Measurements from ENCODE around the gene DNM1.
"Not testable (repeated sequence)": the region's sequence is repeated elsewhere in the genome, so short reads cannot be mapped to it uniquely, and the experiment has no call there.

DNM1 gene

DNA sequence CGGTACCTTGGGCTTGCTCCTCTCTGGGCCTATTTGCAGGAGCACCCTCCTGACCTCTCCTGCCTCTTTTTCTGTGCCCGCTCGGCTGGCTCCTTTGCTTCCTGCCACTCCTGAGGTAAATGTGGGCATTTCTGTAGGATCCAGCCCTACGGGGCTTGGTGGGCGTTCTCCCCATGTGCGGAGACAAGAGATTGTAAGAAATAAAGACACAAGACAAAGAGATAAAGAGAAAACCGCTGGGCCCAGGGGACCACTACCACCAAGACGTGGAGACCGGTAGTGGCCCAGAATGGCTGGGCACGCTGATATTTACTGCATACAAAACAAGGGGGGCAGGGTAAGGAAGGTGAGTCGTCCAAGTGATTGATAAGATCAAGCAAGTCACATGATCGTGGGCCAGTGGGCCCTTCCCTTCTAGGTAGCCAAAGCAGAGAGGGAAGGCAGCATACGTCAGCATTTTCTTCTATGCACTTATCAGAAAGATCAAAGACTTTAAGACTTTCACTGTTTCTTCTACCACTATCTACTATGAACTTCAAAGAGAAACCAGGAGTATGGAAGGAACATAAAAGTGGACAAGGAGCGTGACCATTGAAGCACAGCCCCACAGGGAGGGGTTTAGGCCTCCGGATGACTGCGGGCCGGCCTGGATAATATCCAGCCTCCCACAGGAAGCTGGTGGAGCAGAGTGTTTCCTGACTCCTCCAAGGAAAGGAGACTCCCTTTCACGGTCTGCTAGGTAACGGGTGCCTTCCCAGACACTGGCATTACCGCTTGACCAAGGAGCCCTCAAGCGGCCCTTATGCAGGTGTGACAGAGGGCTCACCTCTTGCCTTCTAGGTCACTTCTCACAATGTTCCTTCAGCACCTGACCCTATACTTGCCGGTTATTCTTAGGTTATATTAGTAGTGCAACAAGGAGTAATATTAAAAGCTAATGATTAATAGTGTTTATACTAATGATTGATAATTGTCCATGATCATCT is 76.2 kb downstream of the DNM1 start:
- DNase-seq, result not testable (repeated sequence)

DNA sequence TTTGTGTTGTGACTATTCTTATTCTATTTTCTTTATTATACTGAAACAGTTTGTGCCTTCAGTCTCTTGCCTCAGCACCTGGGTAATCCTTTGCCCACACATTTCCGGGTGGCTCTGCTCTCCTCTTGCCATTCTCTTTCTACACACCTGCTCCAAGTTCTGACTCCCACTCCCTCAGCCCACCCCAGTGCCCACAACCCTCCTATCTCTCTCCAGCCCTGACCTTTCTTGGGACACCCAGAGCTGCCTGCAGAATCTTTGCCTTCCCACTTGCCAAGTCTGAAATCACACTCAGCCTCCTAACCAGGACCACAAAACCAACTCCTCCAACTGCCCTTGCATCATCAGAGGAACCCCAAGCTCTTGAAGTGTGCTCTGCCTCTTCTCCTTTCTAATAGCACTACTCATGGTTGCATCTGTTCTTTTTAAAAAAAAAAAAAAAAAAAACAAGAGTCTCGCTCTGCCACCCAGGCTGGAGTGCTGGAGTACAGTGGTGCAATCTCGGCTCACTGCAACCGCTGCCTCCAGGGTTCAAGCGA is 77.0 kb downstream of the DNM1 start:
- DNase-seq, result peak; percentile 64 to 70 (median 66)

DNA sequence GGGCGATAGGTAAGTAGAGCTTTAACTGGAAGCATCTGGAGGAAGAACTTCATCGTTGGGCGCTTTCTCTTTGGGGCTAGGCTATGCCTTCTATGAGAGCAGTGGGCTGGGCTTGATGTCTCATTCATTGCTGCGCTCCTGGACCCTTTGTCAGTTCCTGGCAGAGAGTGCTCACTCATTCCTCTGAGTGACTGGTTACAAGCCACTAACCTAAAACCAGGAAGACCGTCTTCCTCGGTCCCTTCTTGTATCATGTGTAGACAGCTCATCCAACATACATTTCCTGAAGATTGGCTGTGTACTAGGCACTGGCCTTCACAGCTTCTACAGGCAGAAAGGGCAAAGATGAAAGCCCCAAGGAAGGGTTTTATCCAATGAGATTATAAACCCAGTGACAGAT is 79.3 kb downstream of the DNM1 start:
- DNase-seq, result no peak

DNA sequence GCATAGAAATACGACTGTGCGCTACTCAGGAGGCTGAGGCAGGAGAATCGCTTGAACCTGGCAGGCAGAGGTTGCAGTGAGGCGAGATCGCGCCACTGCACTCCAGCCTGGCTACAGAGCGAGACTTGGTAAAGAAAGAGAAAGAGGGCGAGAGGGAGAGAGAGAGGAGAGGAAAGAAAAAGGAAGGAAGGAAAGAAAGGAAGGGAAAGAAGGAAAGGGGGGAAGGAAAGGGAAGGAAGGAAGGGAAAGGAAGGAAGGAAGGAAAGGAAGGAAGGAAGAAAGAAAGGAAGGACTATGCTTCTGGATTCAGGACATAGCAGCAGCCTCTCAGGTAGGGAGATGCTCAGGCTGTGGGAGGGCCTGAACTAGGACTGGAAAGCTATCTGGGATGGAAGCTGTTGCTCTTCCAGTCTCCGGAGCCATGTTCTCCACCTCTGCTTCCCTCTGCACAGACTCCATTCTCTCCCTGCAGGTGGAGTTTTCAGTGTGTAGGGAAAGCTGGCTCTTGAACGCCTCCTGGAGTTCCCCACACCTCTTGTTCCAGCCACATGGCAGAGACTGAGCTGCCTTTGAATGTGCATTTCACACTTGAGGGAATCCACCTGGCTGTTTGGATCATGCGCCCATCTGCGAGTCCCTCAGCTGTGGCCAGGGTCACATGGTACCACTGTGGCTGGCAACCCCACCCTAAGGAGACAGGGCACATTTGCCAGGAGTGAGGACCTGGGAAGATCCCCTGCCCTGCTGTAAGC is 82.0 kb downstream of the DNM1 start:
- DNase-seq, result no peak

DNA sequence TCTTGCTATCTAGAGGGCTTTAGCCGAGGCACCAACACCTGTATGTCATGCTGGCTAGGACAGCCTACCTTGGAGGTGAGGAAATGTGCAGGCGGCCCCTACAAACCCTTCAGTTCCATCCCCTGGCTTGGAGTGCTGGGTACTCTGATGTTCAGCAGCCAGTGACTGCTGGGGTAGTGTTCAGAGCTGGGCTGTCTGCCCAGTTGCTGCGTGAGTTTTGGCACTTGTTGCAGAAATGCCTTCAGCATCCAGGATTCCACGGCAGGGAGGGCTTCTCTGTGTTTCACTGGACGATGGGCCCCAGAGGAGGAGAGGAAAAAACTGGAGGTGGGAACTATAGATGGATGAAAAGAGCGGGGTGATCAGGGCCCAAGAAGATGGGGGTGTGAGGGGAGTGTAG is 83.3 kb downstream of the DNM1 start:
- DNase-seq, result no peak

DNA sequence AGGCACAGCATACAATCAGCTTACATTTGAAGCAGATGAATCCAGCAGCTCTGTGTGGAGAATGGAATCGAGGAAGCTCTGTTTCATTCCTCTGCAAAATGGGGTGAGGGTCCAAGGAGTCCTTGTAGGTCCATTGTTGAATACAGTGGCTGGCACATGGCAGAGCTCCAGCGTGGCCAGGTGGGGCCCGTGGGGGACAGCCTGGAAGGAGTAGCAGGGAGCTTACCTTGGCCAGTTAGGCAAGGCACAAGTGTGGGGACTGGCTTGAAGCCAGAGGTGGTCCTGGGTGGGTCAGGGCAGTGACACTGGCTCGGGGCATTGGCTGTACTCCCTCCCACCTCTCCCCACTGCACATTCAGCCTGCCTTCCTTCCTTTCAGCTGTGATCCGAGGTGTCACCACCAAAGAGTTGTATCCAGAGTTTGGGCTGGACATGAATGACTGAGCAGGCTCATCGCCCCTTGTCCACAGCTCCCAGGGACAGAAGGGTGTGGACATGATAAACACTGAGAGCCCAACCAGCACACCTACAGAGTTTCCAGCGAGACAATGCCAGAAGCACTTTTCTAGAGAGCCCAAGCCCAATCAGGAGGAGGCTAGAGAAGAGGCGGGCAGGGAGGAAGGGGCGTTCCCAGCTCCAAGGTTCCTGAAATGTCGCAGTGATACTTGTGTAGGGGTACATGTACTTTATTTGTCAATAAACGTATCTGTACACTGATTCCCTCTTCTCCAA is 85.3 kb downstream of the DNM1 start:
- no peak for DNase-seq

DNA sequence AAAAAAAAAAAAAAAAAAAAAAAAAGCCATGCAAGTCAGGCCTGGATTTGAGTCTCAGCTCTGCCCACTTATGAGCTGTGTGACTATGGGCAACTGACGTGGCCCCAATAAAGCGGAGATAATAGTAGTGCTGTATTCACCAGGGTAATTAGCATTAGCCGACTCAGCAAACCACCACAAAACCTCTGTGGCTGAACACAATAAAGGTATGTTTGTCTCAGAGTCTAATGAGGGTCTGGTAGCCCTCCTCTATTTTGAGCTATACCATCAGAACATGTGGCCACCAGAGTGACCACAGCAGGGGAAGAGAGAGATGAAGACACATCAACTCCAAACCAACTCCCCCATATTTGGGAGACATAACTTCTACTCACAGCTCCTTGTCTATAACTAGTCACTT is 88.8 kb downstream of the DNM1 start:
- no peak for DNase-seq

DNA sequence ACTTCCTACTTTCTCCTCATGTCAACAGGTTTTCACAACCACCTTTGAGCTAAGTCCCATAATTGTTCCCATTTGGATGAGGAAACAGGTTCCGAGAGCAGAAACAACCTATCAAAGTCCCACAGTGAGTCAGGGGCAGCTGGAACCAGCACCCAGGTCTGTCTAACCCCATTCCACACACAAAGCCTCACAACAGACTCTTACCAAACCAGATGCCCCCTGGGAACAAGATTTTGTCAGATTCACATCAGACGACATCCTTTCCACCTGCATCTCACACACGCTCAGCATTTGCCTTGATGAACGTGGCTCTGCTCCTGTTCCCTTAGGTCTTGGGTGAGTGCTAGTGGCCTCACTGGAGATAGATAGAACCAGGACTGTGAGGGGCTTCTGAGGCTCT is 89.9 kb downstream of the DNM1 start:
- no peak for DNase-seq

DNA sequence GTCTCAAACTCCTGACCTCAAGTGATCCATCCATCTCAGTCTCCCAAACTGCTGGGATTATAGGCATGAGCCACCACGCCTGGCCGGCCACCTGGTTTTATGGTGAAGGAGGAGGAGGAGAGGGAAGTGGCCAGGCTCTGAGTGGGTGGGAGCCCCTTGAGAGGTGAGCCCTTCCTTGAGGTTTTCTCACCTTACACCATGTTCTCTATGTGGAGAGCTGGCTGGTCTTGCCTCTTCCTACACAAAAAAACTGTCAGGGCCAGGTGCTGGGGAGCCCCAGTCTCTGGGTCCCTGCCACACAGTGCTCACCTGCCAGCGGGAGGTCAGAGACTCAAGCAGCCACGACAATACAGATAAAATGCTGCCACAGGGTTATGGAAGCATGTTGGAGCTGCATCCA is 91.0 kb downstream of the DNM1 start:
- no peak for DNase-seq

DNA sequence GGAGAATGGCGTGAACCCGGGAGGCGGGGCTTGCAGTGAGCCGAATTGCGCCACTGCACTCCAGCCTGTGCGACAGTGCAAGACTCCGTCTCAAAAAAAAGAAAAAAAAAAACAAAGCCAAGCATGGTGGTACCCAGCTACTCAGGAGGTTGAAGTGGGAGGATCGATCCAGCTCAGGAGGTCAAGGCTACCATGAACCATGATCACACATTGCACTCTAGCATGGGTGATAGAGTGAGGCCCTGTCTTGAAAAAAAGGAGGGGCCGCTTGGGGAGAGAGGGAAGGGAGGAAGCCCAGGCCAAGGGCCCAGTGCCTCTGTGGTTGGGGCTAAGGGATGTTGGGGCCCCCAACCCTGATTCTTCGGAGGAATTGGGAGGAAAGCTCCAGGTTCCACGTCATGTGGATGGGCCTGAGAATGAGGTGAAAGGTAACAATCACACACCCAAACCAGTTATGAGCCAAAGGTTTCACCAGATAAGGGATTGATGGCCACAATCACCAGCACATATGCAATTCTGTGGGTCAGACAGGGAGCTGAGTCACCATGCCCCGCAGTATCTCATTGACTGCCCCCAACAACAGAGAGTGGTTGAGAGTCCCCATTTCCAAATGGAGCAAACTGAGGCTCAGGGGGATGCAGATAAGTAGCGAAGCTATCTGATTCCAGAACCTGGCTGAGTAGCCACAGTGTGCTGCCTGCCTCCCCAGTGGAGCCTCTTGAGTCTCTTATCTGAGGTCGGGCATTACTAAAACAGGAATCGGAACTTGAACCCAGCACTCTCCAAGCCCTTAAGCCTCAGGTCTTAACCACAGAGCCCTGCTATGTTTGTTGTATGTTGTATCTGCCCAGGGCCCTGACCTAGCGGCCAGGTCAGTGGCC is 93.4 kb downstream of the DNM1 start:
- no peak for DNase-seq

DNA sequence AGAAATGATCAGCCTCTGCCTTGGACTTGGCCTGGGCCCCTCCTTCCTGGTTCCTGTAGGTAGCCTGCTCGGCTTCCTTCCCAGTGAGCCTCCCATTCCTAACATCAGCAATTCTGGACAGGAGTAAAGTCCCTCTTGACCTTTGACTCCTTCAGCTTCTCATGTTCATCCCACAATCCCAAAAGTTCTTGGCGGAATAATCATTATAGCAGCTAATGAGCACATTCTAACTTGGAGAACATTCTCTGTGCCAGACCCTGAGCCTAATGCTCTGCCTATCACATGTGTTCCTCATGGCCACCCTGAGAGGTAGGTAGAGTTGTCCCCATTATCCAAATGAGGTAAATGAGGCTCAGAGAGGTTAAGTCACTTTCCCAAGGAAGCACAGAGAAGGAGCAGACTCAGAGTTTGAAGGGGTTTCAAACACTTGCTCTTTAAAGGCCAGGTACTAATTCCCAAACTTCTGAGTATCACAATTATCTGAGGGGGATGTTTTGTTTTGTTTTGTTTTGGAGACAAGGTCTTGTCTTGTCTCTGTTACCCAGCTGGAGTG is 94.1 kb downstream of the DNM1 start:
- DNase-seq, result no peak

DNA sequence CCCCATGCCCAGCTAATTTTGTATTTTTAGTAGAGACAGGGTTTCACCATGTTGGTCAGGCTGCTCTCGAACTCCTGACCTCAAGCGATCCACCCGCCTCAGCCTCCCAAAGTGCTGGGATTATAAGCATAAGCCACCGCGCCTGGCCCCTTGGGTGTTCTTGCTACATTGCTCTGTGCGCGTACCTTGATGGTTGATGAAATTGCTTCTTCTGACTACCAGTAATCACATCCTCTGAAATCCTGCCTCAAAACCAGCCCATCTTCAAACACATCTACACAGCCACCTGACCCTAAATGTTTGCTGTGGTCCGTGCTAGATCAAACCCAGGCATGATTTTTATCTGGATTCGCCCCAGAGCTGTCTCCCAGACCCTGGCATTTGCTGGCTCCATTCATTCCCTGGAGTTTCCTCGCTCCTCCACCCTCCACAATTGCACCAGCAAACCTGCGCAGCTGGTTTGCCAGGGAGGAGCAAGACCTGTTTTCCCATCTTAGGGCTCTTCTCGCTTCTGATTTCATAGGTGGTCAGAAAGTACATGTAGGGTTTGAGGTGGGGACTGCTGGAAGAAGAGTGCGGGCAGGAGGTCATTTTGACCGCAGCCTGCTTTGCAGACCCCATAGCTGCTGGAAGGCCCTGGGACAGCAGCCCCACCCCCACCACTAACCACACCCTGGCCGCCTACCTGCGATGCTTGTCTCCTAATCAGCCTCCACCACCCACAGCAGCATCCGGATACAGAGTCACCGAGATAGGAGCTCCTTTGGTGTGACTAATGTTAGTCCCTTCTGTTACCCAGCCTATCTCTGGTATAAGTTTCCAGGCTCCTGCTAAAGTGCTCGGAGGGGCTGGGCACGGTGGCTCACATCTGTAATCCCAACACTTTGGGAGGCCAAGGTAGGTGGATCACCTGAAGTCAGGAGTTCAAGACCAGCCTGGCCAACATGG is 95.6 kb downstream of the DNM1 start:
- no peak for DNase-seq

DNA sequence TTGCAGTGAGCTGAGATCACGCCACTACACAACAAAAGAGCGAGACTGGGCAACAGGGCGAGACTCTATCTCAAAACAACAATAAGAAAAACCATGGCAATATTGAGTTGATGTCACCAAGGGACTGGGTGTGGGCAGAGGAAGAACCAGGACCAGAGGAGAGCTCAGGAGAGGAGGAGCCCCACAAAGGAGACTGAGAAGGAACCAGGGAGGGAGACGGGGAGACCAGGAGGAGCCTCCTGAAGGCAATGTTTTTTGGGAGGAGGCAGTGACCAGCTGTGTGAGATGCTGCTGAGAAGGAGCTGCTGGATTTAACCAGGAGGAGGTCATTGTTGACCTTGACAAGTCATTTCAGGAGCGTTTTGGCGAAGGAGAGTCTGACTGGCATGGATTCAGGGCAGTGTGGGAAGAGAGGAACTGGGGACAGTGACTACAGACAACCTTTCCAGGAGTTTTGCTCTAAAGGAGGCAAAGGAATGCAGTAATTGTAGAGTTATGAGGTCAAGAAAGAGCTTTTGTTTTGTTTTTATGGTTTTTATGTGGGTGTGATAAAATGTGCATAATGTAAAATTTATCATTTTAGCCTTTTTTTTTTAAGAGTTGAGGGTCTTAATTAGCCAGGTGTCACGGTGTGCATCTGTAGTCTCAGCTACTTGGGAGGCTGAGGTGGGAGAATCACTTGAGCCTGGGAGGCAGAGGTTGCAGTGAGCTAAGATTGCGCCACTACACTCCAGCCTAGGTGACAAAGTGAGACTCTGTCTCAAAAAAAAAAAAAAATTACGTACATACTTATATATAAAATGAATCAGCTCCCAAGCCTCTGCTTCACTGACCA is 101.2 kb downstream of the DNM1 start:
- DNase-seq, result no peak
